ENCODE measurements around the gene ESD.

DNA sequence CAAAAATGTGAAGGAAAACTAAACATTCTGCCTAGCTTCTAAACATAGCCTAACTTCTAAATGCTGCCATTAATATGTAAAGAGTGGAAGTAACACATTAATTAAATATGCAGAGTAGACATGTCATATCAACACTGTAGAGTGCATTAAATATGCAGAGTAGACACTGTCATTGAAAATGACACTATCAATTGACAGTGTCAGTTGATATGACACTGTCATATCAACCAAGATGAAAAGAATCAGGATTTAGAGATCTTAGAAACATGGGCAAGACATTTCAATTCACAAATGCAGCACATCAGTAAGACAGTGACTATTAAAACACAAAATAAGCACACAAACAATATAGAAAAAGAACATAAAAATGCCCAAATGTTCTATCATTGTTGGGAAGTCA is 25.3 kb downstream of the ESD start:
- TF ChIP-seq, protein P1, sequence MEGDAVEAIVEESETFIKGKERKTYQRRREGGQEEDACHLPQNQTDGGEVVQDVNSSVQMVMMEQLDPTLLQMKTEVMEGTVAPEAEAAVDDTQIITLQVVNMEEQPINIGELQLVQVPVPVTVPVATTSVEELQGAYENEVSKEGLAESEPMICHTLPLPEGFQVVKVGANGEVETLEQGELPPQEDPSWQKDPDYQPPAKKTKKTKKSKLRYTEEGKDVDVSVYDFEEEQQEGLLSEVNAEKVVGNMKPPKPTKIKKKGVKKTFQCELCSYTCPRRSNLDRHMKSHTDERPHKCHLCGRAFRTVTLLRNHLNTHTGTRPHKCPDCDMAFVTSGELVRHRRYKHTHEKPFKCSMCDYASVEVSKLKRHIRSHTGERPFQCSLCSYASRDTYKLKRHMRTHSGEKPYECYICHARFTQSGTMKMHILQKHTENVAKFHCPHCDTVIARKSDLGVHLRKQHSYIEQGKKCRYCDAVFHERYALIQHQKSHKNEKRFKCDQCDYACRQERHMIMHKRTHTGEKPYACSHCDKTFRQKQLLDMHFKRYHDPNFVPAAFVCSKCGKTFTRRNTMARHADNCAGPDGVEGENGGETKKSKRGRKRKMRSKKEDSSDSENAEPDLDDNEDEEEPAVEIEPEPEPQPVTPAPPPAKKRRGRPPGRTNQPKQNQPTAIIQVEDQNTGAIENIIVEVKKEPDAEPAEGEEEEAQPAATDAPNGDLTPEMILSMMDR (IDR thresholded peaks at IDR 0.05), result no peak
- TF ChIP-seq POLR2A (IDR thresholded peaks at IDR 0.05) (no peak), EP300 (IDR thresholded peaks at IDR 0.05) (no peak)

Measured in tibial nerve (tissue), 4 donors.